Measurements from ENCODE around the gene PSMB4. TPM values are rescaled to one million over a fixed set of nuclear protein-coding genes. Genes with fewer than 3 reads are reported as not detected.
"Not testable (repeated sequence)": the region's sequence is repeated elsewhere in the genome, so short reads cannot be mapped to it uniquely, and the experiment has no call there.

PSMB4 gene
- total RNA-seq, 4 donors from 2014 or later = 259 to 324 (median 291) TPM

DNA sequence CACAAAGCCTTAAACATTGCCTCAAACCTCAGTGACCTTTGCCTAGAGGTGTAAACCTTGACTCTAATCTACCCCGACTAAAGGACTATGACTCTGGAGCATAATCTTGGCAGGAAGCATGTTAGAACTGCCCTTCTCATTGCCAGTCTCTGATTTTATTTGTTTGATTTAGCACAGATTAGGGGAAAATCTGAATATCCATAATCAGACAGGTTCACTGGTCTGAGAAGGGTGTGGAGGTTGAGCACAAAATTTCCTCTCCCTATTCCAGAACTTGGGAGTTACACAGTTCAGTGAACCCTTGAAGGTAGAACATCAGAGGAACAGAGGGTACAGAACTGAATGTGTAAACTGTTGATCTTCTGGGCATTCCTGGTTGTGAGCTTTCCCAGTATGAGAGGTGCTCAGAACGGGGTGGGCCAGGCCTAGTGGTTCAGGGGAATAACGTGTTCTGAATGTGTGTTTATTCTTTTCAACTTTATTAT is 8.3 kb upstream of the PSMB4 start:
- Histone ChIP-seq H3K9me3 (no peaks in the 10 kb centered on the region), H3K4me1 (no peaks in the 10 kb centered on the region), H3K36me3 (no peaks in the 10 kb centered on the region), H3K27me3 (no peaks in the 10 kb centered on the region), H3K4me3 (no peak overlapping the region), H3K27ac (no peak overlapping the region)
- TF ChIP-seq, protein P1, sequence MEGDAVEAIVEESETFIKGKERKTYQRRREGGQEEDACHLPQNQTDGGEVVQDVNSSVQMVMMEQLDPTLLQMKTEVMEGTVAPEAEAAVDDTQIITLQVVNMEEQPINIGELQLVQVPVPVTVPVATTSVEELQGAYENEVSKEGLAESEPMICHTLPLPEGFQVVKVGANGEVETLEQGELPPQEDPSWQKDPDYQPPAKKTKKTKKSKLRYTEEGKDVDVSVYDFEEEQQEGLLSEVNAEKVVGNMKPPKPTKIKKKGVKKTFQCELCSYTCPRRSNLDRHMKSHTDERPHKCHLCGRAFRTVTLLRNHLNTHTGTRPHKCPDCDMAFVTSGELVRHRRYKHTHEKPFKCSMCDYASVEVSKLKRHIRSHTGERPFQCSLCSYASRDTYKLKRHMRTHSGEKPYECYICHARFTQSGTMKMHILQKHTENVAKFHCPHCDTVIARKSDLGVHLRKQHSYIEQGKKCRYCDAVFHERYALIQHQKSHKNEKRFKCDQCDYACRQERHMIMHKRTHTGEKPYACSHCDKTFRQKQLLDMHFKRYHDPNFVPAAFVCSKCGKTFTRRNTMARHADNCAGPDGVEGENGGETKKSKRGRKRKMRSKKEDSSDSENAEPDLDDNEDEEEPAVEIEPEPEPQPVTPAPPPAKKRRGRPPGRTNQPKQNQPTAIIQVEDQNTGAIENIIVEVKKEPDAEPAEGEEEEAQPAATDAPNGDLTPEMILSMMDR (IDR thresholded peaks at IDR 0.05 in 4 of 5, conservative IDR thresholded peaks at IDR 0.05 in 1 of 5) = no peak
- no peak for TF ChIP-seq POLR2A (IDR thresholded peaks at IDR 0.05)
- in situ Hi-C loops (cut with MboI; ENCODE audit: low sequenced_read_pairs in 4 of 4) = loop anchor here in 2 of 4 donors (10.0 kb wide), 2 partner anchors 86 to 96 kb away; no protein-coding TSS in a partner anchor
- no peak for ATAC-seq
- no peak for DNase-seq
- intact Hi-C loops (cut with DNase I; ENCODE audit: low total_unique reads) = no loop called here

GRCh38 chr1:151393583-151393982 is 5.8 kb upstream of the PSMB4 start:
- Histone ChIP-seq H3K36me3 (no peaks in the 10 kb centered on the region), H3K9me3 (no peaks in the 10 kb centered on the region), H3K27ac (no peak overlapping the region), H3K4me3 (no peak overlapping the region), H3K27me3 (no peaks in the 10 kb centered on the region), H3K4me1 (no peaks in the 10 kb centered on the region)
- DNase-seq (no peak), ATAC-seq (no peak)
- intact Hi-C loops (cut with DNase I; ENCODE audit: low total_unique reads) (no loop called here), in situ Hi-C loops (cut with MboI; ENCODE audit: low sequenced_read_pairs in 4 of 4) (loop anchor here in 2 of 4 donors (10.0 kb wide), 2 partner anchors 89 to 99 kb away; no protein-coding TSS in a partner anchor)
- TF ChIP-seq, protein P1 (IDR thresholded peaks at IDR 0.05 in 4 of 5, conservative IDR thresholded peaks at IDR 0.05 in 1 of 5) = no peak
- no peak for TF ChIP-seq POLR2A (IDR thresholded peaks at IDR 0.05)

DNA sequence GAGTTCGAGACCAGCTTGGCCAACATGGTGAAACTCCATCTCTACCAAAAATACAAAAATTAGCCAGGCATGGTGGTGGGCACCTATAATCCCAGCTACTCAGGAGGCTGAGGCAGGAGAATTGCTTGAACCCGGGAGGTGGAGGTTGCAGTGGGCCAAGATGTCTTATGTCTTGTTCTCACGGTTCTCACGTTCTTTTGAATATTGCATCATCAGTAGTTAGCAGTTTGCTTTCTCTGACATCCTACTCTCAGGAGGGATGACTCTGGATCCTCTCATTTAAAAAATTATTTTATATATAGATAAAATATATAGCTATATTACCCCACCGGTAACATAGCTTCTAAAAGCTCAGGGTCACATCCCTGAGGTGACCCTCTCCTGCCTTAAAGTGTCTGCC is 3.1 kb upstream of the PSMB4 start:
- ATAC-seq; H3K27me3 ChIP-seq; DNase-seq; H3K9me3 ChIP-seq; H3K27ac ChIP-seq; H3K36me3 ChIP-seq; intact Hi-C loops (cut with DNase I; ENCODE audit: low total_unique reads); H3K4me3 ChIP-seq: not testable (repeated sequence)
- peaks cover 12% of the 10 kb centered on the region in 2 donors for H3K4me1 ChIP-seq
- in situ Hi-C loops (cut with MboI; ENCODE audit: low sequenced_read_pairs in 4 of 4) = loop anchor here in 2 of 4 donors (5.0 to 10.0 kb wide), 3 partner anchors 39 to 101 kb away; no protein-coding TSS in a partner anchor

- peak overlapping the region; percentile 95 to 98 (median 97) for H3K27ac ChIP-seq
- H3K9me3 ChIP-seq = no peaks in the 10 kb centered on the region
- TF ChIP-seq, protein P1 (IDR thresholded peaks at IDR 0.05 in 4 of 5, conservative IDR thresholded peaks at IDR 0.05 in 1 of 5) = no peak
- TF ChIP-seq POLR2A (IDR thresholded peaks at IDR 0.05) = no peak
- DNase-seq (no peak), ATAC-seq (no peak)
- peak overlapping the region in 1 of 4 donors; percentile 98 for H3K4me3 ChIP-seq
- in situ Hi-C loops (cut with MboI; ENCODE audit: low sequenced_read_pairs in 4 of 4) (no loop called here), intact Hi-C loops (cut with DNase I; ENCODE audit: low total_unique reads) (loop anchor here (5.0 kb wide), 1 partner anchor 94 kb away; no protein-coding TSS in a partner anchor)
- peaks cover 0 to 48% of the 10 kb centered on the region in 2 donors for H3K36me3 ChIP-seq
- peaks cover 13 to 17% of the 10 kb centered on the region in 2 donors for H3K4me1 ChIP-seq
- no peaks in the 10 kb centered on the region for H3K27me3 ChIP-seq
Measured at GRCh38 chr1:151401125-151401788, 1.9 kb downstream of the PSMB4 start.

DNA sequence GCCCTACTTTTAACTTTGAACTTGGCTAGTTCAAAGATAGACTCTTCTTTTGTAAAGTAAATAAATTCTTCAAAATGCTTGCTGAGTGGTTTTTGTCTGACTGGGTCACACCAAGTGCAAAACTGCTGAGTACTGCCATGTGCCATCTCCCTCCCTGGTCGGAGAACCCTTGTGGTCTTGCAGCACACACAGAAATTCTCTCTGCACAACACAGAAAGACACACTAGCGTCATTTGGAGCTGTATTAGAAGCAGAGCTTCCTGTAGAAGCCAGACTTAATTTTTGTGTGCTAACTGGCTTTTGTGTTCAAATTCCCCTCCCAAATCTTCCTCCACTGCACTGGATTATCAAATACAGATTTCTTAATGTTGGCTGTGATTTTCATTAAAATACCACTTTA is 2.5 kb downstream of the PSMB4 start:
- intact Hi-C loops (cut with DNase I; ENCODE audit: low total_unique reads) (loop anchor here (5.0 kb wide), 1 partner anchor 95 kb away; no protein-coding TSS in a partner anchor), in situ Hi-C loops (cut with MboI; ENCODE audit: low sequenced_read_pairs in 4 of 4) (no loop called here)
- H3K27me3 ChIP-seq = no peaks in the 10 kb centered on the region
- DNase-seq (no peak), ATAC-seq (no peak)
- no peak for TF ChIP-seq POLR2A (IDR thresholded peaks at IDR 0.05)
- TF ChIP-seq, protein P1 (IDR thresholded peaks at IDR 0.05 in 4 of 5, conservative IDR thresholded peaks at IDR 0.05 in 1 of 5) = no peak
- peak overlapping the region in 3 of 4 donors; percentile 96 to 98 (median 98) for H3K27ac ChIP-seq
- no peaks in the 10 kb centered on the region for H3K9me3 ChIP-seq
- peaks cover 13 to 17% of the 10 kb centered on the region in 2 donors for H3K4me1 ChIP-seq
- H3K36me3 ChIP-seq = peaks cover 0 to 54% of the 10 kb centered on the region in 2 donors
- H3K4me3 ChIP-seq = no peak overlapping the region

Measured in gastrocnemius medialis (tissue), 4 donors.